Left ventricle myocardium inferior (tissue), 1 donor: ENCODE measurements around the gene PPM1H. TPM values are rescaled to one million over a fixed set of nuclear protein-coding genes. Genes with fewer than 3 reads are reported as not detected.

Experiments used
- DNase-seq: peaks from one replicate; pipeline ENCODE4 v3.0.0-alpha.2; 2020
- H3K27ac ChIP-seq: fragments of 200-600 bp; replicated peaks from 2 replicates; pipeline ENCODE4 v1.8.0; 2021
- H3K27me3 ChIP-seq: fragments of 200-600 bp; 2 replicates; pipeline ENCODE4 v1.8.0; 2021; ENCODE audit warnings: low read depth
- H3K36me3 ChIP-seq: fragments of 200-600 bp; 2 replicates; pipeline ENCODE4 v1.8.0; 2021
- H3K4me1 ChIP-seq: fragments of 200-600 bp; 2 replicates; pipeline ENCODE4 v1.8.0; 2021
- H3K4me3 ChIP-seq: fragments of 200-600 bp; 2 replicates; pipeline ENCODE4 v1.8.0; 2021; ENCODE audit warnings: mild to moderate bottlenecking, moderate library complexity
- H3K9me3 ChIP-seq: fragments of 200-600 bp; replicated peaks from 2 replicates; pipeline ENCODE4 v1.8.0; 2021
- CTCF ChIP-seq: fragments of 200-600 bp; IDR thresholded peaks from 2 replicates; pipeline ENCODE4 v1.8.0; 2021; ENCODE audit warnings: antibody characterized with exemption, mild to moderate bottlenecking, borderline replicate concordance
- intact Hi-C: fragments of 100-400 bp; cut with micrococcal nuclease; formaldehyde crosslinking; loops from one replicate; pipeline ENCODE4 v1.11.0; 2022
- total RNA-seq: library from RNA; stranded (reverse); fragmentation: NEBNext Ultra II Directional; extraction: Animal tissue kit (Norgen Biotek cat#: 25700); gene quantifications from one replicate; pipeline ENCODE4 v1.2.1, GENCODE V29; 2021
- donor health status: DM: no; HTN: yes; CAD: no; lungs with severe emphysema.

The PPM1H gene
- total RNA-seq, 1 donor from 2014 or later = 6.0 TPM

GRCh38 chr12:62631471-62632410 lies 303.2 kb downstream of the PPM1H start:
- H3K4me3 ChIP-seq = peak overlapping the region; percentile 77
- H3K27me3 ChIP-seq = no peaks in the 10 kb centered on the region
- intact Hi-C loops = no loop called here
- H3K9me3 ChIP-seq = no peaks in the 10 kb centered on the region
- peak overlapping the region; percentile 85 for H3K27ac ChIP-seq
- peaks cover 19% of the 10 kb centered on the region for H3K4me1 ChIP-seq
- H3K36me3 ChIP-seq = no peaks in the 10 kb centered on the region
- peak; percentile 54 for TF ChIP-seq CTCF
- DNase-seq = peak; percentile 71

- Histone ChIP-seq H3K4me3 (no peak overlapping the region), H3K9me3 (no peaks in the 10 kb centered on the region), H3K27ac (no peak overlapping the region), H3K36me3 (no peaks in the 10 kb centered on the region), H3K27me3 (no peaks in the 10 kb centered on the region), H3K4me1 (peaks cover 19% of the 10 kb centered on the region)
- TF ChIP-seq CTCF = no peak
- intact Hi-C loops = no loop called here
- DNase-seq = no peak
Observed at GRCh38 chr12:62629971-62630739, 304.8 kb downstream of the PPM1H start.

GRCh38 chr12:62629413-62629812 lies 305.5 kb downstream of the PPM1H start:
- intact Hi-C loops = no loop called here
- no peak for TF ChIP-seq CTCF
- no peaks in the 10 kb centered on the region for H3K36me3 ChIP-seq
- H3K27me3 ChIP-seq = no peaks in the 10 kb centered on the region
- no peak overlapping the region for H3K4me3 ChIP-seq
- H3K9me3 ChIP-seq = no peaks in the 10 kb centered on the region
- no peak for DNase-seq
- no peak overlapping the region for H3K27ac ChIP-seq
- H3K4me1 ChIP-seq = peaks cover 19% of the 10 kb centered on the region

GRCh38 chr12:62627181-62627580 lies 307.8 kb downstream of the PPM1H start:
- no peak for DNase-seq
- Histone ChIP-seq H3K36me3 (no peaks in the 10 kb centered on the region), H3K27me3 (no peaks in the 10 kb centered on the region), H3K4me1 (peaks cover 12% of the 10 kb centered on the region), H3K4me3 (no peak overlapping the region), H3K27ac (no peak overlapping the region), H3K9me3 (no peaks in the 10 kb centered on the region)
- no peak for TF ChIP-seq CTCF
- intact Hi-C loops = no loop called here

- H3K9me3 ChIP-seq = no peaks in the 10 kb centered on the region
- no peak overlapping the region for H3K4me3 ChIP-seq
- H3K27me3 ChIP-seq = no peaks in the 10 kb centered on the region
- H3K4me1 ChIP-seq = no peaks in the 10 kb centered on the region
- no peak for TF ChIP-seq CTCF
- intact Hi-C loops = no loop called here
- H3K27ac ChIP-seq = no peak overlapping the region
- no peaks in the 10 kb centered on the region for H3K36me3 ChIP-seq
- no peak for DNase-seq
Observed at GRCh38 chr12:62625228-62625627, 309.7 kb downstream of the PPM1H start.
